ENCODE results near the gene CFAP53. TPM values are rescaled to one million over a fixed set of nuclear protein-coding genes. Genes with fewer than 3 reads are reported as not detected.
"Not testable (repeated sequence)": the region's sequence is repeated elsewhere in the genome, so short reads cannot be mapped to it uniquely, and the experiment has no call there.

The CFAP53 gene
- total RNA-seq, 4 donors from 2014 or later = 0.37 to 1.3 TPM; not detected in 2

- no peak for TF ChIP-seq CTCF (IDR thresholded peaks at IDR 0.05)
- DNase-seq (ENCODE audit: low spot score) (no peak), ATAC-seq (ENCODE audit: low FRiP score) (no peak)
These were observed 32.4 kb upstream of the CFAP53 start for GRCh38 chr18:50298443-50299284.

- no peak for TF ChIP-seq CTCF (IDR thresholded peaks at IDR 0.05)
- ATAC-seq (ENCODE audit: low FRiP score) (peak; percentile 75), DNase-seq (ENCODE audit: low spot score) (no peak)
These were observed 31.5 kb upstream of the CFAP53 start for GRCh38 chr18:50297621-50298442.

- no peak for TF ChIP-seq CTCF (IDR thresholded peaks at IDR 0.05)
- DNase-seq (ENCODE audit: low spot score) (no peak), ATAC-seq (ENCODE audit: low FRiP score) (no peak)
These were observed 26.7 kb upstream of the CFAP53 start for GRCh38 chr18:50293039-50293438.

- ATAC-seq (ENCODE audit: low FRiP score) = no peak
- no peak for TF ChIP-seq CTCF (IDR thresholded peaks at IDR 0.05)
- DNase-seq (ENCODE audit: low spot score) = no peak
These were observed 22.8 kb upstream of the CFAP53 start for GRCh38 chr18:50289108-50289443.

GRCh38 chr18:50288348-50289107 lies 22.2 kb upstream of the CFAP53 start:
- ATAC-seq (ENCODE audit: low FRiP score); DNase-seq (ENCODE audit: low spot score): not testable (repeated sequence)

GRCh38 chr18:50287441-50288347 lies 21.4 kb upstream of the CFAP53 start, which contains the start of gene CXXC1:
CXXC1 (minus strand) TSS chr18:50287692; CDS start chr18:50287589, 103 bp downstream.
- DNase-seq (ENCODE audit: low spot score) (peak; percentile 78), ATAC-seq (ENCODE audit: low FRiP score) (peak; percentile 96)
- TF ChIP-seq CTCF (IDR thresholded peaks at IDR 0.05) = peak in 1 of 3 donors; percentile 14

Measured in omental fat pad (tissue), 4 donors.